GM12878 (cell line): ENCODE results near the gene GIPC1. TPM values are rescaled to one million over a fixed set of nuclear protein-coding genes. Genes with fewer than 3 reads are reported as not detected.
A peak's percentile ranks its signal among the peaks of the same experiment; 100 is the strongest.

Source experiments
- ATAC-seq: fragments of 200-7000 bp; cut with Tn5 transposase; 3 replicates; pipeline ENCODE4 v1.9.1; 2020; ENCODE audit warnings: mild to moderate bottlenecking, moderate library complexity
- BruUV-seq: library from RNA; stranded (reverse); fragments of 400-500 nt; replicated peaks from 2 replicates; lab custom pipeline; 2021; lab: Mats Ljungman, UMichigan
- CTCF ChIA-PET: fragments of 300-600 bp; sonication (Branson Sonifier 250); formaldehyde crosslinking; extraction: SDS; loops from one replicate; lab custom pipeline; 2021; ENCODE audit warnings: inconsistent platforms; lab: Yijun Ruan, JAX
- POLR2A ChIA-PET: fragments of 350-600 bp; formaldehyde crosslinking; extraction: SDS; loops from one replicate; lab custom pipeline; 2021; ENCODE audit warnings: inconsistent platforms; lab: Charles Lee
- RAD21 ChIA-PET: fragments of 300-600 bp; sonication (Branson Sonifier 250); formaldehyde crosslinking; loops from one replicate; lab custom pipeline; 2023; ENCODE audit warnings: antibody characterized with exemption; ENCODE audit not compliant: unreplicated experiment; lab: Charles Lee
- SMC1A ChIA-PET: fragments of 300-600 bp; sonication (Branson Sonifier 250); formaldehyde crosslinking; loops from one replicate; lab custom pipeline; 2023; ENCODE audit not compliant: unreplicated experiment, uncharacterized antibody; lab: Charles Lee
- DNase-seq: peaks from one replicate; pipeline ENCODE4 v3.0.0-alpha.2; 2011; ENCODE audit warnings: low read depth, low spot score
- FAIRE-seq: peaks from 3 replicates; lab custom pipeline; 2011; peaks lifted over from hg19 to GRCh38; lab: Jason Lieb, UNC
- H2AFZ ChIP-seq: 2 replicates; pipeline ENCODE4 v1.6.0; 2011; ENCODE audit warnings: low read depth, low read length, control low read depth; ENCODE audit not compliant: control insufficient read depth
- H3K27ac ChIP-seq: 2 replicates; pipeline ENCODE4 v1.5.1; 2011; ENCODE audit warnings: control low read depth; ENCODE audit not compliant: control insufficient read depth, insufficient read depth
- H3K27me3 ChIP-seq, 2 experiments: replicated peaks in 1 of 2; 2 replicates each; pipeline versions ENCODE4 v1.6.0 to v1.6.1; 2011; ENCODE audit warnings: low read length in 1 of 2; ENCODE audit not compliant: control insufficient read depth in 2 of 2, insufficient read depth in 2 of 2
- H3K36me3 ChIP-seq, 2 experiments: 2 replicates each; pipeline ENCODE4 v1.5.1; 2011; ENCODE audit warnings: low read length in 1 of 2; ENCODE audit not compliant: control insufficient read depth in 2 of 2, insufficient read depth in 2 of 2
- H3K4me1 ChIP-seq: 2 replicates; pipeline ENCODE4 v1.6.1; 2011; ENCODE audit warnings: mild to moderate bottlenecking, low read length, moderate library complexity, mixed read lengths; ENCODE audit not compliant: control insufficient read depth, insufficient read depth
- H3K4me2 ChIP-seq: 2 replicates; pipeline ENCODE4 v1.6.0; 2011; ENCODE audit warnings: control low read depth; ENCODE audit not compliant: control insufficient read depth, insufficient read depth
- H3K4me3 ChIP-seq: fragments of 200-600 bp; sonication (generic); 2 replicates; pipeline ENCODE4 v1.5.1; 2016
- H3K79me2 ChIP-seq: 2 replicates; pipeline ENCODE4 v1.6.0; 2011; ENCODE audit warnings: low read length; ENCODE audit not compliant: control insufficient read depth, insufficient read depth
- H3K9ac ChIP-seq: 2 replicates; pipeline ENCODE4 v1.8.0; 2011; ENCODE audit warnings: low read length, control low read depth, mixed read lengths; ENCODE audit not compliant: control insufficient read depth, insufficient read depth
- H3K9me3 ChIP-seq: replicated peaks from 3 replicates; pipeline ENCODE4 v1.5.1; 2011; ENCODE audit warnings: mild to moderate bottlenecking, low read length; ENCODE audit not compliant: control insufficient read depth, insufficient read depth
- H4K20me1 ChIP-seq: 2 replicates; pipeline ENCODE4 v1.6.0; 2011; ENCODE audit not compliant: control insufficient read depth, insufficient read depth
- ATF7 ChIP-seq: fragments of 450-650 bp; IDR thresholded peaks from 2 replicates; pipeline ENCODE4 v1.6.1; 2016; ENCODE audit warnings: low read depth, mild to moderate bottlenecking
- BHLHE40 ChIP-seq, 2 experiments: fragments of 450-650 bp in 1 of 2; IDR thresholded peaks; 2 replicates each; pipeline ENCODE4 v1.6.1; 2011 to 2017; ENCODE audit warnings: low read depth in 2 of 2, borderline replicate concordance in 1 of 2, improper control_type of control experiment in 1 of 2, low read length in 1 of 2, mild to moderate bottlenecking in 1 of 2
- ESRRA ChIP-seq: IDR thresholded peaks from 2 replicates; pipeline ENCODE4 v1.6.1; 2012; ENCODE audit warnings: mild to moderate bottlenecking, low read length, improper control_type of control experiment
- GABPA ChIP-seq: IDR thresholded peaks from 2 replicates; pipeline ENCODE4 v1.6.1; 2014; ENCODE audit warnings: antibody characterized with exemption, low read depth, mild to moderate bottlenecking, inconsistent platforms
- IKZF1 ChIP-seq: fragments of 450-650 bp; conservative IDR thresholded peaks from 2 replicates; pipeline ENCODE4 v1.6.1; 2017; ENCODE audit warnings: antibody characterized with exemption, mild to moderate bottlenecking
- KAT2A ChIP-seq: conservative IDR thresholded peaks from 2 replicates; pipeline ENCODE4 v1.6.1; 2011; ENCODE audit warnings: low read depth, low read length; ENCODE audit not compliant: control insufficient read depth
- KDM1A ChIP-seq: fragments of 200-600 bp; sonication (generic); IDR thresholded peaks from 2 replicates; pipeline ENCODE4 v1.6.1; 2016; ENCODE audit warnings: borderline replicate concordance
- KLF5 ChIP-seq: fragments of 450-650 bp; IDR thresholded peaks from 2 replicates; pipeline ENCODE4 v1.6.1; 2014; ENCODE audit warnings: mild to moderate bottlenecking; ENCODE audit not compliant: partially characterized antibody
- MTA2 ChIP-seq: fragments of 450-650 bp; IDR thresholded peaks from 2 replicates; pipeline ENCODE4 v1.6.1; 2016; ENCODE audit warnings: low read depth, mild to moderate bottlenecking, moderate library complexity
- MYB ChIP-seq: fragments of 150-350 bp; IDR thresholded peaks from 2 replicates; pipeline ENCODE4 v1.6.1; 2014; ENCODE audit warnings: mild to moderate bottlenecking, low read depth, low read length, borderline replicate concordance
- NFIC ChIP-seq: IDR thresholded peaks from 2 replicates; pipeline ENCODE4 v1.6.1; 2012; ENCODE audit warnings: low read depth, mild to moderate bottlenecking, inconsistent platforms, low read length, moderate library complexity
- PAX8 ChIP-seq: fragments of 450-650 bp; IDR thresholded peaks from 2 replicates; pipeline ENCODE4 v1.6.1; 2017; ENCODE audit warnings: mild to moderate bottlenecking, moderate library complexity
- POLR2A ChIP-seq: IDR thresholded peaks from 2 replicates; pipeline ENCODE4 v1.6.1; 2011; ENCODE audit warnings: low read depth, mild to moderate bottlenecking, low read length
- POU2F2 ChIP-seq: IDR thresholded peaks from 3 replicates; pipeline ENCODE4 v1.6.1; 2011; ENCODE audit warnings: low read depth, mild to moderate bottlenecking, low read length, borderline replicate concordance
- RAD51 ChIP-seq: fragments of 450-650 bp; IDR thresholded peaks from 2 replicates; pipeline ENCODE4 v1.6.1; 2016; ENCODE audit warnings: moderate library complexity, mild to moderate bottlenecking, inconsistent platforms
- RELA ChIP-seq: fragments of 450-650 bp; IDR thresholded peaks from 2 replicates; pipeline ENCODE4 v1.8.0; 2014; ENCODE audit warnings: borderline replicate concordance; ENCODE audit not compliant: partially characterized antibody
- SIN3A ChIP-seq: IDR thresholded peaks from 2 replicates; pipeline ENCODE4 v1.6.1; 2012; ENCODE audit warnings: low read depth, low read length, improper control_type of control experiment
- STAT3 ChIP-seq: IDR thresholded peaks from 2 replicates; pipeline ENCODE4 v1.6.1; 2011; ENCODE audit warnings: low read depth, low read length, improper control_type of control experiment
- TCF3 ChIP-seq: IDR thresholded peaks from 2 replicates; pipeline ENCODE4 v1.6.1; 2012; ENCODE audit warnings: low read depth, mild to moderate bottlenecking, low read length, borderline replicate concordance; ENCODE audit not compliant: insufficient read depth
- ZZZ3 ChIP-seq: IDR thresholded peaks from 2 replicates; pipeline ENCODE4 v1.6.1; 2011; ENCODE audit warnings: low read depth; ENCODE audit not compliant: control insufficient read depth, insufficient read length
- WGBS: methylation state at CpG from one replicate; pipeline ENCODE4 v1.1.6; 2016; ENCODE audit warnings: low lambda C conversion rate; ENCODE audit not compliant: insufficient replicate concordance, insufficient coverage; ENCODE audit errors: missing lambda C conversion rate; 5-methylcytosine and 5-hydroxymethylcytosine counted together
- in situ Hi-C: fragments of 300-500 bp; cut with MboI; formaldehyde crosslinking; loops from 9 replicates; pipeline ENCODE4 v1.14.3; 2018; ENCODE audit warnings: mixed read lengths
- intact Hi-C: fragments of 100-400 bp; cut with micrococcal nuclease; formaldehyde crosslinking; loops from one replicate; pipeline ENCODE4 v1.14.2; 2022; ENCODE audit not compliant: unreplicated experiment
- polyA plus RNA-seq, 11 experiments: library from polyadenylated mRNA; depleted of rRNA in 4 of 11; unstranded in 6 of 11; stranded (reverse) in 5 of 11; fragments of >200 nt; fragmentation: Nextera tagmentation in 4 of 11; fragmentation: Illumina TruSeq in 1 of 11; extraction: Ambion mirVana in 4 of 11; extraction: Trizol in 1 of 11; gene quantifications; 1 replicate in 1 of 11; 2 replicates in 10 of 11; pipeline versions ENCODE4 v1.2.1 to v1.2.3, GENCODE V29; 2011 to 2016; ENCODE audit warnings: inconsistent platforms in 2 of 11, missing spikeins in 2 of 11, low read depth in 1 of 11
- total RNA-seq, 4 experiments: library from RNA; depleted of rRNA in 3 of 4; stranded (reverse); fragments of >200 nt in 3 of 4; fragmentation: Illumina TruSeq in 1 of 4; extraction: Trizol in 1 of 4; gene quantifications; 2 replicates each; pipeline versions ENCODE4 v1.2.1 to v1.2.3, GENCODE V29; 2013 to 2021
- TF ChIP-seq, protein P1 (sequence below): IDR thresholded peaks from 2 replicates; pipeline ENCODE4 v1.6.1; 2011; ENCODE audit warnings: borderline replicate concordance, low read depth, mild to moderate bottlenecking, moderate library complexity, mixed read lengths, low read length; ENCODE audit not compliant: insufficient read depth; ENCODE audit errors: extremely low read length
- TF ChIP-seq, protein P2 (sequence below): fragments of 450-650 bp; IDR thresholded peaks from 2 replicates; pipeline ENCODE4 v1.6.1; 2018; ENCODE audit warnings: borderline replicate concordance, mild to moderate bottlenecking; ENCODE audit not compliant: partially characterized antibody

Gene GIPC1
- total and polyA plus RNA-seq, 10 of the 15 experiments (the other 5 are each of a cell fraction or from before 2014, with no cell fraction given), result 0.47 to 24.1 (median 13.6) TPM

DNA sequence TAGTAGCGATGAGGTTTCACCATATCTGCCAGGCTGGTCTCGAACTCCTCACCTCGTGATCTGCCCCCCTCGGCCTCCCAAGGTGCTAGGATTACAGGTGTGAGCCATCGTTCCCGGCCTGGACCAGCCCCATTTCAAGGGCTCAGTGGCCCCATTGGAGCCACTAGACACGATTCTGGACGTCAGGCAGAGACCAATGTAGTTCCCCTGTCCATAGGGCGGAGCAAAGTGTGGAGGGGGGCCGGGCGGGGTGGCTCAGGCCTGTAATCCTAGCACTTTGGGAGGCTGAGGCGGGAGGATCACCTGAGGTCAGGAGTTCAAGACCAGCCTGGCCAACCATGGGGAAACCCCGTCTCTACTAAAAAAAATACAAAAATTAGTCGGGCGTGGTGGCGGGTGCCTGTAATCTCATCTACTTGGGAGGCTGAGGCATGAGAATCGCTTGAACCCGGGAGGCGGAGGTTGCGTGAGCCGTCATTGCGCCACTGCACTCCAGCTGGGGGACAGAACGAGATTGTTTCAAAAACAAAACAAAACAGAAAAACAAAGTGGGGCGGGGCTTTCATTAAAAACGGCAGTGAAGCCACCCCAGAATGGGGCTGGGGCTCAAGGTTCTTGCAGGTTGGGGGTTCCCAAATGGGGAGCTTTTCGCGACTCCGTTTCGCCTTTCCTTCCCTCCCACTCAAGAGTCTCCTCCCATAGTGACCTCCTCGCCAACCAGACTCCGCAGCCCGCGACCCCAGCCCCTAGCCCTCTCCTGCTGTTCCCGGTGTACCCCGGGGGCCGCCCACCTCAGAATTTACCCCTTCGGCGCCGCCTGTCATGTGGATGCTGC lies 32.7 kb upstream of the GIPC1 start:
- Histone ChIP-seq H3K4me2 (peak overlapping the region; percentile 49), H3K4me1 (peaks cover 5% of the 10 kb centered on the region; the same call in 1 of the 2 replicates), H3K27me3 (no peaks in the 10 kb centered on the region), H2AFZ (peak overlapping the region; percentile 91), H4K20me1 (no peaks in the 10 kb centered on the region), H3K36me3 (peaks cover 0 to 2% of the 10 kb centered on the region in 2 experiments; a peak in 1 of 4 replicates), H3K4me3 (peak overlapping the region; percentile 59; the same call in 1 of the 2 replicates), H3K79me2 (peaks cover 16% of the 10 kb centered on the region), H3K27ac (peak overlapping the region; percentile 56; the same call in 1 of the 2 replicates), H3K9ac (peak overlapping the region; percentile 57; the same call in 1 of the 2 replicates), H3K9me3 (no peaks in the 10 kb centered on the region)
- FAIRE-seq (no peak), ATAC-seq (no peak), DNase-seq (no peak)
- in situ Hi-C loops (no loop called here), intact Hi-C loops (no loop called here)
- ChIA-PET POLR2A (interaction anchor here (1.3 to 2.1 kb wide), 2 partner anchors 8 to 10 kb away, joined by 3 to 12 read pairs; partner anchors contain the start of gene DNAJB1), RAD21 (no interaction called here), CTCF (no interaction called here), SMC1A (interaction anchor here (1.0 kb wide), 1 partner anchor 8 kb away, joined by 3 read pairs; no protein-coding TSS in a partner anchor)
- no TSS peak for BruUV-seq
- 15% methylated on average over 39 of the region's 39 CpGs for WGBS
- no peak for TF ChIP-seq KLF5
- TF ChIP-seq STAT3, result no peak
- TF ChIP-seq IKZF1, result no peak
- TF ChIP-seq, protein P1, sequence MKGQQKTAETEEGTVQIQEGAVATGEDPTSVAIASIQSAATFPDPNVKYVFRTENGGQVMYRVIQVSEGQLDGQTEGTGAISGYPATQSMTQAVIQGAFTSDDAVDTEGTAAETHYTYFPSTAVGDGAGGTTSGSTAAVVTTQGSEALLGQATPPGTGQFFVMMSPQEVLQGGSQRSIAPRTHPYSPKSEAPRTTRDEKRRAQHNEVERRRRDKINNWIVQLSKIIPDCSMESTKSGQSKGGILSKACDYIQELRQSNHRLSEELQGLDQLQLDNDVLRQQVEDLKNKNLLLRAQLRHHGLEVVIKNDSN, result no peak
- no peak for TF ChIP-seq SIN3A
- TF ChIP-seq RAD51, result peak; percentile 45; the same call in 1 of the 2 replicates
- TF ChIP-seq PAX8, result no peak
- TF ChIP-seq MTA2, result 0 out of 2 replicates have a peak, but pooled peaks have one; percentile 22
- no peak for TF ChIP-seq ESRRA
- TF ChIP-seq RELA, result no peak
- TF ChIP-seq, protein P2, sequence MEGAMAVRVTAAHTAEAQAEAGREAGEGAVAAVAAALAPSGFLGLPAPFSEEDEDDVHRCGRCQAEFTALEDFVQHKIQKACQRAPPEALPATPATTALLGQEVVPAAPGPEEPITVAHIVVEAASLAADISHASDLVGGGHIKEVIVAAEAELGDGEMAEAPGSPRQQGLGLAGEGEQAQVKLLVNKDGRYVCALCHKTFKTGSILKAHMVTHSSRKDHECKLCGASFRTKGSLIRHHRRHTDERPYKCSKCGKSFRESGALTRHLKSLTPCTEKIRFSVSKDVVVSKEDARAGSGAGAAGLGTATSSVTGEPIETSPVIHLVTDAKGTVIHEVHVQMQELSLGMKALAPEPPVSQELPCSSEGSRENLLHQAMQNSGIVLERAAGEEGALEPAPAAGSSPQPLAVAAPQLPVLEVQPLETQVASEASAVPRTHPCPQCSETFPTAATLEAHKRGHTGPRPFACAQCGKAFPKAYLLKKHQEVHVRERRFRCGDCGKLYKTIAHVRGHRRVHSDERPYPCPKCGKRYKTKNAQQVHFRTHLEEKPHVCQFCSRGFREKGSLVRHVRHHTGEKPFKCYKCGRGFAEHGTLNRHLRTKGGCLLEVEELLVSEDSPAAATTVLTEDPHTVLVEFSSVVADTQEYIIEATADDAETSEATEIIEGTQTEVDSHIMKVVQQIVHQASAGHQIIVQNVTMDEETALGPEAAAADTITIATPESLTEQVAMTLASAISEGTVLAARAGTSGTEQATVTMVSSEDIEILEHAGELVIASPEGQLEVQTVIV, result no peak
- no peak for TF ChIP-seq POLR2A
- no peak for TF ChIP-seq BHLHE40 (IDR thresholded peaks at IDR 0.05; ENCODE audit: borderline replicate concordance in 1 of 2, low read depth in 2 of 2, low read length in 1 of 2)
- no peak for TF ChIP-seq ZZZ3
- no peak for TF ChIP-seq TCF3
- TF ChIP-seq KDM1A, result no peak
- no peak for TF ChIP-seq KAT2A
- TF ChIP-seq GABPA, result no peak
- TF ChIP-seq MYB, result no peak
- no peak for TF ChIP-seq NFIC
- peak; percentile 23; the same call in 1 of the 2 replicates for TF ChIP-seq ATF7
- TF ChIP-seq POU2F2, result no peak
